BLaER1 treated with 17β-estradiol and CSF1 and Interleukin-3, amounts not matched to agents 10 nM and 100 nM (cell line): ENCODE results near the gene PARP9.
"Not testable (repeated sequence)": the region's sequence is repeated elsewhere in the genome, so short reads cannot be mapped to it uniquely, and the experiment has no call there.

Source experiments
- H3K27ac ChIP-seq, 11 experiments: shearing (Covaris generic); formaldehyde crosslinking; 2 replicates each; pipeline ENCODE4 v1.8.1; 2022
- H3K27me3 ChIP-seq, 11 experiments: shearing (Covaris generic); formaldehyde crosslinking; 2 replicates each; pipeline ENCODE4 v1.8.1; 2022
- H3K36me3 ChIP-seq, 11 experiments: shearing (Covaris generic); formaldehyde crosslinking; 2 replicates each; pipeline ENCODE4 v1.8.1; 2022
- H3K4me1 ChIP-seq, 10 experiments: shearing (Covaris generic); formaldehyde crosslinking; 2 replicates each; pipeline ENCODE4 v1.8.1; 2022
- H3K4me2 ChIP-seq, 11 experiments: shearing (Covaris generic); formaldehyde crosslinking; 2 replicates each; pipeline ENCODE4 v1.8.1; 2022
- H3K4me3 ChIP-seq, 10 experiments: shearing (Covaris generic); formaldehyde crosslinking; 2 replicates each; pipeline ENCODE4 v1.8.1; 2022
- H3K9ac ChIP-seq, 11 experiments: shearing (Covaris generic); formaldehyde crosslinking; 2 replicates each; pipeline ENCODE4 v1.8.1; 2022
- H3K9me3 ChIP-seq, 11 experiments: shearing (Covaris generic); formaldehyde crosslinking; replicated peaks in 1 of 11; 2 replicates each; pipeline ENCODE4 v1.8.1; 2022
- H4K20me1 ChIP-seq, 11 experiments: shearing (Covaris generic); formaldehyde crosslinking; 2 replicates each; pipeline ENCODE4 v1.8.1; 2022
- Cebpa-rat ChIP-seq, 11 experiments: shearing (Covaris generic); IDR thresholded peaks; 2 replicates each; pipeline ENCODE4 v1.8.1; 2022

PARP9 gene

DNA sequence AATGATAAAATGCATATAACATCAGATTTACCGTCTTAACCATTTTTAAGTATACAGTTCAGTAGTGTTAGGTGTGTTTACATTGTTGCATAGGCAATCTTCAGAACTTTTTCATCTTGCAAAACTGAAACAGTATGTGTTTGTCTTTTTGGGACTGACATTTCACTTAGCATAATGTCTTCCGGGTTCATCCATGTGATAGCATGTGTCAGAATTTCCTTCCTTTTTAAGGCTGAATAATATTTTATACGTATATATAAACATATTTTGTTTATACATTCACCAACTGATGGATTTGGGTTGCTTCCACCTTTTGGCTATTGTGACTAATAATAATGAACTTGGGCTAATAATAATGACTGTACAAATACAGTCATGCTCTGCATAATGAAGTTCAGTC is 16.4 kb upstream of the PARP9 start:
- Histone ChIP-seq H3K9me3 (peaks cover 34 to 51% (median 48%) of the 10 kb centered on the region in 11 experiments), H3K4me2 (no peak overlapping the region), H3K27ac (no peak overlapping the region), H4K20me1 (no peaks in the 10 kb centered on the region), H3K27me3 (no peaks in the 10 kb centered on the region), H3K4me1 (peaks cover 19 to 36% (median 31%) of the 10 kb centered on the region in 10 experiments), H3K4me3 (no peak overlapping the region), H3K36me3 (peaks cover 21 to 50% (median 37%) of the 10 kb centered on the region in 11 experiments; a peak in 20 of 22 replicates), H3K9ac (no peak overlapping the region)
- no peak for TF ChIP-seq Cebpa-rat (IDR thresholded peaks at IDR 0.05)

DNA sequence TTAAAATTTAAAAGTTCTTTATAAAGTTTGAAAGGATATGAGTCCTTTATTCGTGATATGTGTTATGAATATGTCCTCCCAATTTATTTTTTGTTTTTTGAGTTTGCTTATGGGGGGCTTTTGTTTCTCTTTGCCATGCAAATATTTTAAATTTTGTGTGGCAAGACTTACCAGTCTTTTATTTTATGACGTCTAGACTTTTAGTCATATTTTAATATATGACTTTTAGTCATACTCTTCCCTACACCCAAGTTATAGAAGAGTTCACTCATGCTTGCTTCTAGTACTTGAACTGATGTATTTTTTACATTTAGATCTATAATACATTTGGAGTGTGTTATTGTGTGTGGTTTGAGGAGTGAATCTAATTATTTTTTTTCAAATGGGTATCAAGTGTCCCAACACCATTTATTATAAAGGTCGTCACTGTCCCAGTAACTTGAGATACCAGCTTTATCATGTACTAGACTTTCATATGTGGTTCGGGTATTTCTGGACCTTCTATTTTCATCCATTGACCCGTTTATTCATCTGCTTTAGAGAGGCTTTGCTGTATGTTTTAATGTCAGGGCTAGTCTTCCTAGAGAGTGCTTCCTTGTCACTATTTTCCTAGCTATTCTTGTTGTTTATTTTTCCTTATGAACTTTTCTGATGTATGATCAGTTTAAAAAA is 14.1 kb upstream of the PARP9 start:
- H3K9ac ChIP-seq = peak overlapping the region; percentile 85 to 93 (median 90)
- peak overlapping the region; percentile 75 to 96 (median 87) for H3K4me2 ChIP-seq
- no peak for TF ChIP-seq Cebpa-rat (IDR thresholded peaks at IDR 0.05)
- H4K20me1 ChIP-seq = no peaks in the 10 kb centered on the region; a peak in 1 of 22 replicates
- peak overlapping the region; percentile 69 to 86 (median 76) for H3K4me3 ChIP-seq
- peaks cover 17 to 37% (median 27%) of the 10 kb centered on the region in 11 experiments; a peak in 21 of 22 replicates for H3K36me3 ChIP-seq
- peaks cover 25 to 30% (median 27%) of the 10 kb centered on the region in 11 experiments for H3K9me3 ChIP-seq
- no peaks in the 10 kb centered on the region for H3K27me3 ChIP-seq
- peak overlapping the region; percentile 86 to 96 (median 90) for H3K27ac ChIP-seq
- peaks cover 41 to 59% (median 54%) of the 10 kb centered on the region in 10 experiments for H3K4me1 ChIP-seq

GRCh38 chr3:122577409-122578031 is 13.4 kb upstream of the PARP9 start, which contains the start of gene PARP15:
Gene PARP15, plus strand, starts transcription at chr3:122577650. Its CDS starts 18 bp downstream, at chr3:122577668.
- H3K27ac ChIP-seq = peak within 1 kb of the TSS; percentile 86 to 96 (median 90)
- no peaks in the 10 kb centered on the region; a peak in 1 of 22 replicates for H4K20me1 ChIP-seq
- TF ChIP-seq Cebpa-rat (IDR thresholded peaks at IDR 0.05) = no peak
- H3K4me1 ChIP-seq = peaks cover 48 to 66% (median 61%) of the 10 kb centered on the region in 10 experiments
- H3K4me3 ChIP-seq = peak within 1 kb of the TSS; percentile 69 to 86 (median 76)
- H3K4me2 ChIP-seq = peak within 1 kb of the TSS; percentile 75 to 96 (median 87)
- no peaks in the 10 kb centered on the region for H3K27me3 ChIP-seq
- peaks cover 18 to 23% (median 21%) of the 10 kb centered on the region in 11 experiments for H3K9me3 ChIP-seq
- peaks cover 13 to 33% (median 23%) of the 10 kb centered on the region in 11 experiments for H3K36me3 ChIP-seq
- H3K9ac ChIP-seq = peak within 1 kb of the TSS; percentile 85 to 93 (median 90)

DNA sequence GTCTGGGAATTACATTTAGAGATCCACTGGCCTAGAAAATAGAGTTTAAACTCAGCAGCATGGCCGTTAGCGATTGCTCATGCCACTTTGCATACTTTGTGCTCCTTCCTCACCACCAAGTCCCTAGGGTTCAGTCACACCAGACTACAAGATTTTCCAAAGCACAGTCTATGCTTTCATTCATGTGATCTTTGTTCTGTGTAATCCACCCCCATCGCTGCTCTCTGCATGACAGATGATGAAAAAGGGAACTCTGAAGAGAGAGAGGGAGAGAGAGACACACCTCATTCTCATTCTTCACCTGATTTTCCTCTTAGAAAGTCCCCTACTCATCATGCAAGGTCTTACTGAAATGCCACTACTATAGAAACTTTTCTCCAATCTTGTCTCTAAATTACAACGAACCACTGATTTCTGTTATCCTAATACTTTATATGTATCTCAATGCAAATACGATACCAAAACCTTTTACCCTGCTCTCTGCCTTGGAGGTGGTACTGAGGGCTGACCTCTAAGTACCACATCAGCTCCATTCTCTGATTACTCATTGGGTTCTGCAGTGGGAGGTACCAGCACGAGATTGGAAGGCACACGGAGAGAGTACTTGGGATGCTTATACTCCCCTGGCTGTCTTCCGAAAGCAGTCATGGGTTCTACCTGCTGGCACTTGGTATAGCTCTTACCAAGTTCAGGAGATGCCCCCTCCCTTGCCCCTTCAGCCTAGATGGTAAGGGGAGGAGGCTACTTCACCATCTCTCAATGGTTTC is 12.3 kb upstream of the PARP9 start:
- H3K27me3 ChIP-seq = no peaks in the 10 kb centered on the region
- H3K9me3 ChIP-seq = peaks cover 6 to 11% (median 9%) of the 10 kb centered on the region in 11 experiments
- peak overlapping the region in 5 of 10 experiments; percentile 4 to 78 (median 72); a peak in 6 of 20 replicates for H3K4me3 ChIP-seq
- peaks cover 13 to 33% (median 25%) of the 10 kb centered on the region in 11 experiments for H3K36me3 ChIP-seq
- no peaks in the 10 kb centered on the region; a peak in 1 of 22 replicates for H4K20me1 ChIP-seq
- TF ChIP-seq Cebpa-rat (IDR thresholded peaks at IDR 0.05) = peak in 1 of 11 experiments; percentile 38; a peak in 1 of 22 replicates
- peak overlapping the region in 10 of 11 experiments; percentile 89 to 96 (median 90); a peak in 21 of 22 replicates for H3K27ac ChIP-seq
- peak overlapping the region in 9 of 11 experiments; percentile 11 to 93 (median 85); a peak in 15 of 22 replicates for H3K9ac ChIP-seq
- peaks cover 51 to 70% (median 65%) of the 10 kb centered on the region in 10 experiments for H3K4me1 ChIP-seq
- H3K4me2 ChIP-seq = peak overlapping the region; percentile 75 to 96 (median 87)

GRCh38 chr3:122572940-122573412 is 8.9 kb upstream of the PARP9 start:
- no peak for TF ChIP-seq Cebpa-rat (IDR thresholded peaks at IDR 0.05)

DNA sequence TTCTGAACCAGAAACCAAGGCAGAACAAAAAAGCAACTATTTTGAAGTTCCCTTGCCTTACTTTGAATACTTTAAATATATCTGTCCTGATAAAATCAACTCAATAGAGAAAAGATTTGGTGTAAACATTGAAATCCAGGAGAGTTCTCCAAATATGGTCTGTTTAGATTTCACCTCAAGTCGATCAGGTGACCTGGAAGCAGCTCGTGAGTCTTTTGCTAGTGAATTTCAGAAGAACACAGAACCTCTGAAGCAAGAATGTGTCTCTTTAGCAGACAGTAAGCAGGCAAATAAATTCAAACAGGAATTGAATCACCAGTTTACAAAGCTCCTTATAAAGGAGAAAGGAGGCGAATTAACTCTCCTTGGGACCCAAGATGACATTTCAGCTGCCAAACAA is 4.7 kb upstream of the PARP9 start:
- TF ChIP-seq Cebpa-rat (IDR thresholded peaks at IDR 0.05) = no peak
- peaks cover 64 to 77% (median 72%) of the 10 kb centered on the region in 11 experiments for H3K36me3 ChIP-seq
- peak overlapping the region in 3 of 11 experiments; percentile 1 to 44 (median 14); a peak in 3 of 22 replicates for H3K9ac ChIP-seq
- H3K4me1 ChIP-seq = peaks cover 52 to 76% (median 62%) of the 10 kb centered on the region in 10 experiments
- peaks cover 0 to 17% (median 0%) of the 10 kb centered on the region in 11 experiments; a peak in 1 of 22 replicates for H4K20me1 ChIP-seq
- H3K4me3 ChIP-seq = no peak overlapping the region; a peak in 1 of 20 replicates
- H3K27me3 ChIP-seq = no peaks in the 10 kb centered on the region
- H3K4me2 ChIP-seq = peak overlapping the region in 9 of 11 experiments; percentile 29 to 96 (median 39); a peak in 13 of 22 replicates
- no peaks in the 10 kb centered on the region for H3K9me3 ChIP-seq
- H3K27ac ChIP-seq = peak overlapping the region in 3 of 11 experiments; percentile 17 to 23 (median 21); a peak in 3 of 22 replicates

More at GRCh38 chr3:122572940-122573412, 8.9 kb upstream of the PARP9 start:
- peak overlapping the region; percentile 2 to 56 (median 36); a peak in 17 of 22 replicates for H3K27ac ChIP-seq
- H3K4me3 ChIP-seq = no peak overlapping the region
- no peaks in the 10 kb centered on the region for H3K27me3 ChIP-seq
- H3K9me3 ChIP-seq = no peaks in the 10 kb centered on the region
- H4K20me1 ChIP-seq = peaks cover 0 to 11% (median 0%) of the 10 kb centered on the region in 11 experiments; a peak in 1 of 22 replicates
- H3K36me3 ChIP-seq = peaks cover 41 to 63% (median 52%) of the 10 kb centered on the region in 11 experiments
- H3K4me1 ChIP-seq = peaks cover 65 to 83% (median 70%) of the 10 kb centered on the region in 10 experiments
- peak overlapping the region in 1 of 11 experiments; percentile 19; a peak in 1 of 22 replicates for H3K9ac ChIP-seq
- peak overlapping the region; percentile 40 to 96 (median 64) for H3K4me2 ChIP-seq

DNA sequence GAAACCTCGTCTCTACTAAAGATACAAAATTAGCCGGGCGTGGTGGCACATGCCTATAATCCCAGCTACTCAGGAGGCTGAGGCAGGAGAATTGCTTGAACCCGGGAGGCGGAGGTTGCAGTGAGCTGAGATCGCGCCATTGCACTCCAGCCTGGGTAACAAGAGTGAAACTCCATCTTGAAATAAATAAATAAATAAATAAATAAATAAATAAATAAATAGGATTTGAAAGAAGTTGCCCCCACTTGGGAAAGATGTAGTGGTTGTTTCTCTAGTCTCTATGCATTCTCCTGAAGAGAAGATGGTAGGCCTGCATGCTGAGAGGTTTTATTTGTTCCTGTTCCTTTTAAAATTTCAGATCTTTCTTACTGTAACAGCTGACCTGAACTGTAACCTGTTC is 4.0 kb upstream of the PARP9 start:
- peaks cover 52 to 74% (median 62%) of the 10 kb centered on the region in 10 experiments for H3K4me1 ChIP-seq
- peak overlapping the region in 3 of 11 experiments; percentile 17 to 23 (median 21); a peak in 2 of 22 replicates for H3K27ac ChIP-seq
- peak overlapping the region in 3 of 11 experiments; percentile 14 to 44 (median 44); a peak in 3 of 22 replicates for H3K9ac ChIP-seq
- H4K20me1 ChIP-seq = peaks cover 0 to 17% (median 0%) of the 10 kb centered on the region in 11 experiments; a peak in 1 of 22 replicates
- not testable (repeated sequence) for H3K9me3 ChIP-seq, H3K27me3 ChIP-seq, H3K4me3 ChIP-seq
- peak overlapping the region; percentile 11 to 96 (median 37); a peak in 20 of 22 replicates for H3K4me2 ChIP-seq
- H3K36me3 ChIP-seq = peaks cover 64 to 72% (median 68%) of the 10 kb centered on the region in 11 experiments

DNA sequence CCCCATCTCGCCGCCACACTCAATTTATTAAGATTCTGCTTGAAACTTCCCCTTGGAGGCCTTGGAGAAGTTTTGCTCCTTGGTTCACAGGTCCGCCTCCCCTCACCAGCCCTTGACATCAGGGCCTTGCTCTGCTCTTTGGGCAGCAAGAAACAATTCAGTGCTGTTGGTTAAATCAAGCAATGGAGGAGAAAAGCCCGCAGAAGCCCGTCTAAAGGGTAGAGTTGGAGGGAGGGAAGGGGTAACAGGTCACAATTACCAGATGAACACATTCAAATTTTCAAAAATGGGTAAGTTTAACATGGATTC is 429 bp downstream of the PARP9 start:
- H3K27me3 ChIP-seq = no peaks in the 10 kb centered on the region
- H3K4me3 ChIP-seq = peak overlapping the region; percentile 70 to 94 (median 86)
- TF ChIP-seq Cebpa-rat (IDR thresholded peaks at IDR 0.05) = no peak
- peak overlapping the region; percentile 87 to 99 (median 94) for H3K27ac ChIP-seq
- peak overlapping the region; percentile 77 to 97 (median 92) for H3K4me2 ChIP-seq
- peaks cover 46 to 70% (median 58%) of the 10 kb centered on the region in 10 experiments for H3K4me1 ChIP-seq
- peaks cover 0 to 9% (median 0%) of the 10 kb centered on the region in 11 experiments; a peak in 1 of 22 replicates for H4K20me1 ChIP-seq
- peaks cover 23 to 43% (median 36%) of the 10 kb centered on the region in 11 experiments for H3K36me3 ChIP-seq
- no peaks in the 10 kb centered on the region for H3K9me3 ChIP-seq
- H3K9ac ChIP-seq = peak overlapping the region; percentile 87 to 98 (median 94)
